Measurements from ENCODE around the gene CCDC149.

CCDC149 gene

GRCh38 chr4:24783506-24783905, 129.3 kb downstream of the CCDC149 start:
- no peak overlapping the region for H3K27ac Mint-ChIP-seq
- no peaks in the 10 kb centered on the region for H3K4me1 Mint-ChIP-seq
- no peak for DNase-seq
- CTCF ChIA-PET: no interaction called here
- no peaks in the 10 kb centered on the region for H3K9me3 Mint-ChIP-seq
- H3K27me3 Mint-ChIP-seq: no peaks in the 10 kb centered on the region
- no peaks in the 10 kb centered on the region for H3K36me3 Mint-ChIP-seq
- H3K4me3 Mint-ChIP-seq: no peak overlapping the region

DNA sequence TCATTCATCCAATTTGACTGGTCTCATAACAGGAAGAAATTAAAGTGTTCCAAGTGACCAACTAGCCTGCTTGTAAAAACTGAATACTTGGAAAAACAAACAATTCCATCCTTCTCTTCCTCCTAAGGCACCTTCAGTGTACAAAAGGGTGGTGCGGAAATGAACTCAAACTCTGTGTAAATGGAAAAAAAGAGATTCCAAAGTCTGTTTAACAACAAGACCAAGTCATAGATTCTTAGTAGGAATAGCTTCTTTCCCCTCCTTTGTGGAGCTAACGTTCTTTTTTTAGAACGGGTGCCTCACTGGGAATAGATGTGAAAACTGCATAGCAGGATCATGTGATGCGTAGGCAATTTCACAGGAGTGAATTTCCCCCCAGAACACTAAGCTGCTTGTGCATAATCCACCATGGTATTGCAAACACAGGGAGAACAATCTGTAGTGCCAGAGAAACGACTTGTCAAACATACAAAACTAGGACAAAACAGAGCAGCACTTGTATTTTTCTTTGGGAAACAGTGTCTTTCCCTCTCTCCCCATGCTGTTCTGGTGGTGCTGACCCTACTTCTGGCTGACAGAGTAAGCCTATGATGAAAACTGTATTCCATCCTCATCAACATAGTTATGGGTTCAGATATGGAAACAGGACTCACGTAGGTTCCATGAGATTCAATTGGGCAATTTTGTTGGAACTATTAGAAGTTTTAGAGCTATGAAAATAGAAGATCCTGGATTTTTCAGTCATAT, 130.7 kb downstream of the CCDC149 start:
- H3K27ac Mint-ChIP-seq: no peak overlapping the region
- H3K36me3 Mint-ChIP-seq: no peaks in the 10 kb centered on the region
- CTCF ChIA-PET: no interaction called here
- no peaks in the 10 kb centered on the region for H3K4me1 Mint-ChIP-seq
- H3K27me3 Mint-ChIP-seq: no peaks in the 10 kb centered on the region
- H3K9me3 Mint-ChIP-seq: no peaks in the 10 kb centered on the region
- DNase-seq: no peak
- H3K4me3 Mint-ChIP-seq: no peak overlapping the region

DNA sequence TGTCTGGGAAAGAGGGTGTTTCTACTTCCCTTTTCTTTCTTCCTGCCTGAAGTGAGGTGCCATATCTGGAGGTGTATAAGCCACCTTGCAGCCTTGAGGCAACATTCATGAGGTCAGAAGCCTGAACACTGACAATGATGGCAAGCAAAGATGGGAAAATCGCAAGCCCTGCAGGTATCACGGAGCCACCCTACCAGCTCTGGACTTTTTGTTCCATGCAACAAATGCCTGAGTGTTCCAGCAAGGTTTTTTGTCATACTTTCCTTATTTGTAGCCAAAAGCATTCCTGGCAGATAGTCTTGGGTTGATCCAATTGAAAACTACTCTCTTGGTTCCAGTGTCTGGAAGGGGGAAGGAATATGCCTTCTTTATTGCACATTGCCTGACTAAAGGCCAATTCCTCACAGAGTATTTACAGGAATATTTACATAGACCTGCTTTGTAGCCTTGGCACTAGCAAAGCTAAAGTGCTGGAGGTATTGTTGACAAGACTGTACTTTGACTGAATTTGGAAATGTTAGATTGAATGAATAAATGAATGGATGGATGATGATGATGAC, 131.8 kb downstream of the CCDC149 start:
- CTCF ChIA-PET: no interaction called here
- Mint-ChIP-seq H3K27ac (no peak overlapping the region), H3K4me1 (no peaks in the 10 kb centered on the region), H3K27me3 (no peaks in the 10 kb centered on the region), H3K36me3 (no peaks in the 10 kb centered on the region), H3K4me3 (no peak overlapping the region), H3K9me3 (no peaks in the 10 kb centered on the region)
- no peak for DNase-seq

- DNase-seq: no peak
- Mint-ChIP-seq H3K9me3 (no peaks in the 10 kb centered on the region), H3K4me1 (no peaks in the 10 kb centered on the region), H3K4me3 (no peak overlapping the region), H3K27me3 (no peaks in the 10 kb centered on the region), H3K36me3 (no peaks in the 10 kb centered on the region), H3K27ac (no peak overlapping the region)
- CTCF ChIA-PET: no interaction called here
These were observed 134.2 kb downstream of the CCDC149 start for GRCh38 chr4:24778464-24779225.

- H3K4me3 Mint-ChIP-seq: no peak overlapping the region
- CTCF ChIA-PET: no interaction called here
- H3K36me3 Mint-ChIP-seq: no peaks in the 10 kb centered on the region
- H3K27ac Mint-ChIP-seq: no peak overlapping the region
- no peaks in the 10 kb centered on the region for H3K4me1 Mint-ChIP-seq
- no peaks in the 10 kb centered on the region for H3K9me3 Mint-ChIP-seq
- H3K27me3 Mint-ChIP-seq: no peaks in the 10 kb centered on the region
- DNase-seq: no peak
These were observed 135.0 kb downstream of the CCDC149 start for GRCh38 chr4:24777536-24778463.

DNA sequence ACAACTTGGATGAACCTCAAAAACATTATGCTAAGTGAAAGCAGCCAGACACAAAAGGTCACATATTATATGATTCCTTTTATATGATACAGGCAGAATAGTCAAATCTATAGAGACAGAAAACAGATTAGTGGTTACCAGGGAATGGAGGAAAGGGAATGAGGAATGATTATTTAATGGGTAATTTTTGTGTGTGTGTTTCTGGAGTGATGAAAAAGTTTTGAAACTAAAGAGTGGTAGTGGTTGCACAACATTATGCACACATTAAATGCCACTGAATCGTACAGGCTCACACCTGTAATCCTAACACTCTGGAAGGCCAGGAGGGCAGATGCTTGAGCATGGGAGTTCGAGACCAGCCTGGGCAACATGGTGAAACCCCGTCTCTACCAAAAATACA, 137.1 kb downstream of the CCDC149 start:
- no peak for DNase-seq
- Mint-ChIP-seq H3K27me3 (no peaks in the 10 kb centered on the region), H3K36me3 (no peaks in the 10 kb centered on the region), H3K4me3 (no peak overlapping the region), H3K4me1 (no peaks in the 10 kb centered on the region), H3K27ac (no peak overlapping the region), H3K9me3 (peaks cover 5% of the 10 kb centered on the region)
- CTCF ChIA-PET: no interaction called here

- DNase-seq: no peak
- no peaks in the 10 kb centered on the region for H3K4me1 Mint-ChIP-seq
- CTCF ChIA-PET: no interaction called here
- H3K27me3 Mint-ChIP-seq: no peaks in the 10 kb centered on the region
- H3K36me3 Mint-ChIP-seq: no peaks in the 10 kb centered on the region
- peaks cover 5% of the 10 kb centered on the region for H3K9me3 Mint-ChIP-seq
- H3K27ac Mint-ChIP-seq: no peak overlapping the region
- no peak overlapping the region for H3K4me3 Mint-ChIP-seq
These were observed 137.7 kb downstream of the CCDC149 start for GRCh38 chr4:24775032-24775605.

- H3K36me3 Mint-ChIP-seq: no peaks in the 10 kb centered on the region
These were observed 138.4 kb downstream of the CCDC149 start for GRCh38 chr4:24774452-24774851.

GRCh38 chr4:24772952-24773351, 139.9 kb downstream of the CCDC149 start:
- DNase-seq: no peak
- H3K4me1 Mint-ChIP-seq: no peaks in the 10 kb centered on the region
- no peaks in the 10 kb centered on the region for H3K27me3 Mint-ChIP-seq
- no peaks in the 10 kb centered on the region for H3K36me3 Mint-ChIP-seq
- no peak overlapping the region for H3K27ac Mint-ChIP-seq
- CTCF ChIA-PET: no interaction called here
- H3K4me3 Mint-ChIP-seq: no peak overlapping the region
- peaks cover 5% of the 10 kb centered on the region for H3K9me3 Mint-ChIP-seq

More at GRCh38 chr4:24774452-24774851, 138.4 kb downstream of the CCDC149 start:
- Mint-ChIP-seq H3K27ac (no peak overlapping the region), H3K4me3 (no peak overlapping the region), H3K4me1 (no peaks in the 10 kb centered on the region), H3K9me3 (peaks cover 5% of the 10 kb centered on the region), H3K27me3 (no peaks in the 10 kb centered on the region)
- CTCF ChIA-PET: no interaction called here
- no peak for DNase-seq

- no peaks in the 10 kb centered on the region for H3K27me3 Mint-ChIP-seq
- peaks cover 5% of the 10 kb centered on the region for H3K9me3 Mint-ChIP-seq
- no peaks in the 10 kb centered on the region for H3K36me3 Mint-ChIP-seq
- no peak for DNase-seq
- no peaks in the 10 kb centered on the region for H3K4me1 Mint-ChIP-seq
- CTCF ChIA-PET: no interaction called here
- no peak overlapping the region for H3K4me3 Mint-ChIP-seq
- H3K27ac Mint-ChIP-seq: no peak overlapping the region
These were observed 140.7 kb downstream of the CCDC149 start for GRCh38 chr4:24772061-24772705.

DNA sequence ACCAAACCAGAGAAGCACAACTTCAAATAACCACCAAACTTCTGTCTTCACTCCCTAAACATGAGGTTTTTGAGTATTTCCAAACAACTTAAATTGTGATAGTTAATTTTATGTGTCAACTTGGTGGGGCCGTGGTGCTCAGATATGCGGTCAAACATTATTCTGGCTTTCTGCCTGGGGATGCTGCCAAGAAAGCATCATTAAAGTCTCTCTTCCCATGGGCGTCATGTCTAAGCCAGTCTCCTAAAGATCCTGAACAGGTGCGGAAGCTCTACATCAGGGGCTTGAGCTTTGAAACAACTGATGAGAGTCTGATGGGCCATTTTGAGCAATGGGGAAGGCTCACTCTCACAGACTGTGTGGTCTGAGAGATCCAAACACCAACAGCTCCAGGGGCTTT, 141.6 kb downstream of the CCDC149 start:
- Mint-ChIP-seq H3K9me3 (peaks cover 5% of the 10 kb centered on the region), H3K4me3 (no peak overlapping the region), H3K27me3 (no peaks in the 10 kb centered on the region), H3K36me3 (no peaks in the 10 kb centered on the region), H3K4me1 (no peaks in the 10 kb centered on the region), H3K27ac (no peak overlapping the region)
- DNase-seq: no peak
- CTCF ChIA-PET: no interaction called here

DNA sequence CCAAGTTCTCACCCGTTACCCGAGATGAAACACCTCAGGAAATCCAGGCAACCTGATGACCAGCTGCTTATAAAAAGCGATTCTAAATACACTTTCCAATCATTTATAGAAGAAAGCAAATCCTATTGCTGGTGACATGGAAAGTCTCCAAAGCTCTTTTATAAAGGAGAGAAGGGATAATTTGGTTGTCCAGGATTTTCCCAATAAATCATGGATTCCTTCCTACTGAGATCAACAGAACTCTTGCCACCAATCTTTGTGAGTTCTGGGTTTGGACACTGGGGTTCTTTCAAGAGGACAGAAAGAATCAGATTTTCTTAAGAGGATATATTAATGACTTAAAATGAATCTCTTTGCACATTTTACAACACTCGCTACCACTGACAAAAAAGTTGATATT, 142.2 kb downstream of the CCDC149 start:
- Mint-ChIP-seq H3K4me3 (no peak overlapping the region), H3K27ac (no peak overlapping the region), H3K36me3 (no peaks in the 10 kb centered on the region), H3K4me1 (no peaks in the 10 kb centered on the region), H3K27me3 (no peaks in the 10 kb centered on the region), H3K9me3 (peaks cover 5% of the 10 kb centered on the region)
- CTCF ChIA-PET: no interaction called here
- DNase-seq: no peak

- CTCF ChIA-PET: interaction anchor here (1.2 kb wide), 1 partner anchor 12 kb away, joined by 4 read pairs; no protein-coding TSS in a partner anchor
- Mint-ChIP-seq H3K36me3 (no peaks in the 10 kb centered on the region), H3K4me3 (no peak overlapping the region), H3K9me3 (peaks cover 5% of the 10 kb centered on the region), H3K4me1 (no peaks in the 10 kb centered on the region), H3K27ac (no peak overlapping the region), H3K27me3 (no peaks in the 10 kb centered on the region)
- DNase-seq: no peak
These were observed 142.7 kb downstream of the CCDC149 start for GRCh38 chr4:24770032-24770584.

Data from activated naive CD4-positive, alpha-beta T cell treated with anti-CD3 and anti-CD28 coated beads, Interleukin-2, amount 10 ng/mL, durations not matched to agents 7 days and 5 days (primary cell).